HFFc6 (cell line): ENCODE measurements around the gene CNTFR. TPM values are rescaled to one million over a fixed set of nuclear protein-coding genes. Genes with fewer than 3 reads are reported as not detected.

Source experiments
- DNase-seq: peaks from one replicate; pipeline ENCODE4 v3.0.0-alpha.2; 2018
- H3K27ac Mint-ChIP-seq: 2 replicates; pipeline ENCODE4 v1.8.0; 2020; ENCODE audit warnings: mild to moderate bottlenecking, mixed read lengths
- H3K27me3 Mint-ChIP-seq: 2 replicates; pipeline ENCODE4 v1.8.0; 2021; ENCODE audit warnings: mild to moderate bottlenecking, moderate library complexity, mixed read lengths; ENCODE audit not compliant: insufficient read depth
- H3K36me3 Mint-ChIP-seq: 2 replicates; pipeline ENCODE4 v1.8.0; 2021; ENCODE audit warnings: low read depth, mixed read lengths
- H3K4me1 Mint-ChIP-seq: 2 replicates; pipeline ENCODE4 v1.8.0; 2020; ENCODE audit warnings: low read depth, mixed read lengths
- H3K4me3 Mint-ChIP-seq: 2 replicates; pipeline ENCODE4 v1.8.0; 2020; ENCODE audit warnings: mild to moderate bottlenecking, moderate library complexity, mixed read lengths
- H3K9me3 Mint-ChIP-seq: 2 replicates; pipeline ENCODE4 v1.8.0; 2020; ENCODE audit warnings: mild to moderate bottlenecking, mixed read lengths
- CTCF ChIP-seq: fragments of 200-600 bp; sonication (generic); IDR thresholded peaks from 2 replicates; pipeline ENCODE4 v1.5.0; 2021; ENCODE audit warnings: antibody characterized with exemption, mild to moderate bottlenecking
- total RNA-seq, 6 experiments: library from RNA; stranded (reverse); fragmentation: NEBNext Ultra II Directional; extraction: Animal tissue kit (Norgen Biotek cat#: 25700); gene quantifications; 2 replicates in 1 of 6; 3 replicates in 5 of 6; pipeline ENCODE4 v1.2.3, GENCODE V29; 2021

CNTFR gene
- total RNA-seq, 6 experiments from 2014 or later: not detected

- no peak for TF ChIP-seq CTCF
- no peak for DNase-seq
- no peaks in the 10 kb centered on the region for H3K36me3 Mint-ChIP-seq
- H3K4me1 Mint-ChIP-seq: peaks cover 37% of the 10 kb centered on the region
- no peaks in the 10 kb centered on the region for H3K9me3 Mint-ChIP-seq
- no peak overlapping the region for H3K4me3 Mint-ChIP-seq
- H3K27ac Mint-ChIP-seq: no peak overlapping the region
- H3K27me3 Mint-ChIP-seq: peaks cover 41% of the 10 kb centered on the region
Observed at GRCh38 chr9:34623374-34624235, 34.1 kb upstream of the CNTFR start.

GRCh38 chr9:34620061-34620994, 30.8 kb upstream of the CNTFR start, which contains the start of gene DCTN3:
DCTN3 (minus strand) TSS chr9:34620495; CDS start chr9:34620464, 31 bp downstream.
- no peak for TF ChIP-seq CTCF
- Mint-ChIP-seq H3K4me3 (peak within 1 kb of the TSS; percentile 98), H3K9me3 (no peaks in the 10 kb centered on the region), H3K36me3 (peaks cover 13% of the 10 kb centered on the region; the same call in 1 of the 2 replicates), H3K27me3 (peaks cover 23% of the 10 kb centered on the region), H3K4me1 (peaks cover 30% of the 10 kb centered on the region), H3K27ac (peak within 1 kb of the TSS; percentile 75)
- peak; percentile 93 for DNase-seq

GRCh38 chr9:34615132-34615531, 25.6 kb upstream of the CNTFR start:
- no peak for TF ChIP-seq CTCF
- Mint-ChIP-seq H3K27ac (no peak overlapping the region), H3K36me3 (peaks cover 13% of the 10 kb centered on the region; the same call in 1 of the 2 replicates)

GRCh38 chr9:34612788-34613390, 23.4 kb upstream of the CNTFR start:
- peaks cover 13% of the 10 kb centered on the region; the same call in 1 of the 2 replicates for H3K36me3 Mint-ChIP-seq
- H3K4me3 Mint-ChIP-seq: peak overlapping the region; percentile 93
- peak overlapping the region; percentile 84 for H3K27ac Mint-ChIP-seq
- H3K9me3 Mint-ChIP-seq: no peaks in the 10 kb centered on the region
- DNase-seq: peak; percentile 71
- TF ChIP-seq CTCF: peak; percentile 91
- H3K27me3 Mint-ChIP-seq: no peaks in the 10 kb centered on the region
- H3K4me1 Mint-ChIP-seq: peaks cover 18% of the 10 kb centered on the region

More at GRCh38 chr9:34615132-34615531, 25.6 kb upstream of the CNTFR start:
- Mint-ChIP-seq H3K9me3 (no peaks in the 10 kb centered on the region), H3K4me3 (no peak overlapping the region), H3K4me1 (peaks cover 32% of the 10 kb centered on the region), H3K27me3 (no peaks in the 10 kb centered on the region)
- no peak for DNase-seq
